Tongue (tissue), 2 donors: ENCODE measurements around the gene NUDT22. TPM values are rescaled to one million over a fixed set of nuclear protein-coding genes. Genes with fewer than 3 reads are reported as not detected.

Experiments used
- DNase-seq: peaks from one replicate; pipeline ENCODE4 v3.0.0-alpha.2; 2015
- total RNA-seq: library from RNA; depleted of rRNA; stranded (reverse); fragments of >200 nt; gene quantifications from one replicate; pipeline ENCODE4 v1.2.3, GENCODE V29; 2014

NUDT22 gene
- total RNA-seq, 1 donor from 2014 or later: 35.1 TPM

- peak; percentile 100 for DNase-seq
Observed at GRCh38 chr11:64269540-64270220, 43.6 kb downstream of the NUDT22 start.

- DNase-seq: no peak
Observed at GRCh38 chr11:64275031-64275800, 49.1 kb downstream of the NUDT22 start.

GRCh38 chr11:64275841-64276240 lies 49.8 kb downstream of the NUDT22 start:
- no peak for DNase-seq

- no peak for DNase-seq
Observed at GRCh38 chr11:64276653-64277431, 50.8 kb downstream of the NUDT22 start.

- DNase-seq: no peak
Observed at GRCh38 chr11:64278576-64279190, 52.6 kb downstream of the NUDT22 start.

Other genes with a start within 250 kb of the NUDT22 start
- 44.0 TPM for gene OTUB1, start 239.8 kb upstream of the NUDT22 start, total RNA-seq
- 3.7 TPM for gene FLRT1, start 190.3 kb upstream of the NUDT22 start, total RNA-seq
- 58.8 TPM for gene MACROD1, start 60.2 kb upstream of the NUDT22 start, total RNA-seq
- 94.2 TPM for gene STIP1, start 40.1 kb upstream of the NUDT22 start, total RNA-seq
- 5.7 TPM for gene FERMT3, start 19.6 kb upstream of the NUDT22 start, total RNA-seq
- 53.3 TPM for gene TRPT1, start 88 bp upstream of the NUDT22 start, total RNA-seq
- 16.7 TPM for gene DNAJC4, start 4.3 kb downstream of the NUDT22 start, total RNA-seq
- 46.5 TPM for gene VEGFB, start 8.3 kb downstream of the NUDT22 start, total RNA-seq
- 28.6 TPM for gene FKBP2, start 14.8 kb downstream of the NUDT22 start, total RNA-seq
- 82.5 TPM for gene PPP1R14B, start 20.7 kb downstream of the NUDT22 start, total RNA-seq
- 18.5 TPM for gene PLCB3, start 25.3 kb downstream of the NUDT22 start, total RNA-seq
- gene BAD, start 58.4 kb downstream of the NUDT22 start, total RNA-seq: 40.0 TPM
- 13.3 TPM for gene GPR137, start 59.6 kb downstream of the NUDT22 start, total RNA-seq
- not detected for gene KCNK4, start 65.0 kb downstream of the NUDT22 start, total RNA-seq
- gene CATSPERZ, start 74.1 kb downstream of the NUDT22 start, total RNA-seq: not detected
- 62.6 TPM for gene ESRRA, start 79.2 kb downstream of the NUDT22 start, total RNA-seq
- 150 TPM for gene TRMT112, start 91.3 kb downstream of the NUDT22 start, total RNA-seq
- 169 TPM for gene PRDX5, start 91.8 kb downstream of the NUDT22 start, total RNA-seq
- 6.4 TPM for gene CCDC88B, start 113.9 kb downstream of the NUDT22 start, total RNA-seq
- gene RPS6KA4, start 132.9 kb downstream of the NUDT22 start, total RNA-seq: 25.4 TPM